RWPE2 (cell line): ENCODE data around the gene DNASE1L1.

Experiments
- ATAC-seq: fragments of 200-7000 bp; cut with Tn5 transposase; 3 replicates; pipeline ENCODE4 v1.9.1; 2021; ENCODE audit warnings: low read depth
- DNase-seq: peaks from one replicate; pipeline ENCODE4 v3.0.0-alpha.2; 2020; ENCODE audit warnings: low spot score
- H3K27ac ChIP-seq: fragments of 450-650 bp; 2 replicates; pipeline ENCODE4 v1.5.1; 2017; ENCODE audit warnings: mild to moderate bottlenecking; ENCODE audit not compliant: poor library complexity, severe bottlenecking
- H3K27me3 ChIP-seq: fragments of 250-450 bp; sonication (Bioruptor Pico); 2 replicates; pipeline ENCODE4 v1.5.1; 2021; ENCODE audit warnings: mild to moderate bottlenecking, moderate library complexity; ENCODE audit not compliant: insufficient read depth, poor library complexity, severe bottlenecking
- H3K36me3 ChIP-seq: fragments of 250-450 bp; sonication (Bioruptor Pico); 2 replicates; pipeline ENCODE4 v1.5.1; 2020; ENCODE audit warnings: low read depth, mild to moderate bottlenecking, moderate library complexity
- H3K4me1 ChIP-seq: fragments of 250-450 bp; sonication (Bioruptor Pico); 2 replicates; pipeline ENCODE4 v1.5.1; 2021; ENCODE audit warnings: mild to moderate bottlenecking, moderate library complexity; ENCODE audit not compliant: insufficient read depth, poor library complexity, severe bottlenecking
- H3K4me3 ChIP-seq: fragments of 250-450 bp; sonication (Bioruptor Pico); 2 replicates; pipeline ENCODE4 v1.5.1; 2021; ENCODE audit warnings: mild to moderate bottlenecking, moderate library complexity; ENCODE audit not compliant: severe bottlenecking
- H3K9me3 ChIP-seq: fragments of 250-450 bp; sonication (Bioruptor Pico); 2 replicates; pipeline ENCODE4 v1.5.1; 2021; ENCODE audit warnings: mild to moderate bottlenecking, moderate library complexity; ENCODE audit not compliant: severe bottlenecking
- CTCF ChIP-seq: fragments of 450-650 bp; IDR thresholded peaks from one replicate; pipeline ENCODE4 v1.5.1; 2017; ENCODE audit warnings: mild to moderate bottlenecking, moderate library complexity; ENCODE audit not compliant: poor library complexity, severe bottlenecking

DNASE1L1 gene

GRCh38 chrX:154444755-154445246, 35.7 kb upstream of the DNASE1L1 start:
- Histone ChIP-seq H3K4me3 (peak overlapping the region; percentile 84), H3K4me1 (no peaks in the 10 kb centered on the region), H3K9me3 (no peaks in the 10 kb centered on the region), H3K36me3 (peaks cover 22% of the 10 kb centered on the region), H3K27ac (peak overlapping the region; percentile 55), H3K27me3 (no peaks in the 10 kb centered on the region)
- no peak for TF ChIP-seq CTCF
- ATAC-seq: peak; percentile 13; the same call in 1 of the 3 replicates
- no peak for DNase-seq

GRCh38 chrX:154443992-154444754, 35.1 kb upstream of the DNASE1L1 start, which contains the start of gene FAM50A:
FAM50A (plus strand) TSS chrX:154444141; CDS start chrX:154444236, 95 bp downstream.
- no peak for DNase-seq
- ATAC-seq: peak; percentile 50
- no peaks in the 10 kb centered on the region for H3K9me3 ChIP-seq
- H3K36me3 ChIP-seq: peaks cover 22% of the 10 kb centered on the region
- no peak for TF ChIP-seq CTCF
- H3K27ac ChIP-seq: peak within 1 kb of the TSS; percentile 55
- H3K4me3 ChIP-seq: peak within 1 kb of the TSS; percentile 84
- H3K4me1 ChIP-seq: no peaks in the 10 kb centered on the region
- H3K27me3 ChIP-seq: no peaks in the 10 kb centered on the region

GRCh38 chrX:154443479-154443910, 34.4 kb upstream of the DNASE1L1 start:
- H3K27ac ChIP-seq: peak overlapping the region; percentile 55
- TF ChIP-seq CTCF: no peak
- DNase-seq (no peak), ATAC-seq (peak; percentile 21; the same call in 2 of the 3 replicates)
- H3K4me1 ChIP-seq: no peaks in the 10 kb centered on the region
- H3K27me3 ChIP-seq: no peaks in the 10 kb centered on the region
- H3K36me3 ChIP-seq: peaks cover 22% of the 10 kb centered on the region
- peak overlapping the region; percentile 84 for H3K4me3 ChIP-seq
- no peaks in the 10 kb centered on the region for H3K9me3 ChIP-seq

GRCh38 chrX:154441984-154442707, 33.1 kb upstream of the DNASE1L1 start:
- peaks cover 27% of the 10 kb centered on the region for H3K36me3 ChIP-seq
- no peak overlapping the region for H3K4me3 ChIP-seq
- H3K27me3 ChIP-seq: no peaks in the 10 kb centered on the region
- H3K9me3 ChIP-seq: no peaks in the 10 kb centered on the region
- ATAC-seq: peak; percentile 80
- no peak for TF ChIP-seq CTCF
- peak overlapping the region; percentile 55 for H3K27ac ChIP-seq
- no peaks in the 10 kb centered on the region for H3K4me1 ChIP-seq
- no peak for DNase-seq
